A549 (cell line): ENCODE data around the gene NSMCE1. TPM values are rescaled to one million over a fixed set of nuclear protein-coding genes. Genes with fewer than 3 reads are reported as not detected.

ENCODE experiments used
- ATAC-seq, 2 experiments: fragments of 200-7000 bp in 1 of 2; fragments of >200 bp in 1 of 2; cut with Nextera tagmentation in 1 of 2; cut with Tn5 transposase in 1 of 2; 3 replicates each; pipeline versions ENCODE4 v1.8.0 to v1.9.1; 2018 to 2020; ENCODE audit warnings: mild to moderate bottlenecking in 1 of 2, moderate library complexity in 1 of 2
- CTCF ChIA-PET: fragments of 300-600 bp; sonication (Branson Sonifier 250); formaldehyde crosslinking; extraction: SDS; loops from one replicate; lab custom pipeline; 2021; ENCODE audit warnings: antibody characterized with exemption, inconsistent platforms; lab: Yijun Ruan, JAX
- POLR2A ChIA-PET: fragments of 350-600 bp; formaldehyde crosslinking; extraction: SDS; loops from one replicate; lab custom pipeline; 2021; ENCODE audit warnings: antibody characterized with exemption, inconsistent platforms; lab: Yijun Ruan, JAX
- DNase-seq, 2 experiments: peaks; one replicate each; pipeline versions ENCODE4 v3.0.0 to v3.0.0-alpha.2; 2011 to 2016; ENCODE audit warnings: low read depth in 1 of 2, low spot score in 1 of 2
- FAIRE-seq: peaks from 2 replicates; lab custom pipeline; 2011; peaks lifted over from hg19 to GRCh38; lab: Jason Lieb, UNC
- H3K27ac ChIP-seq, 2 experiments: fragments of >200 bp; sonication (Bioruptor Twin); formaldehyde crosslinking; 3 replicates each; pipeline ENCODE4 v1.5.1; 2016 to 2017
- H3K4me1 ChIP-seq: fragments of >200 bp; sonication (Bioruptor Twin); formaldehyde crosslinking; 3 replicates; pipeline ENCODE4 v1.6.1; 2016
- H3K4me2 ChIP-seq: fragments of >200 bp; sonication (Bioruptor Twin); formaldehyde crosslinking; 3 replicates; pipeline ENCODE4 v1.6.1; 2016
- H3K4me3 ChIP-seq: fragments of >200 bp; sonication (Bioruptor Twin); formaldehyde crosslinking; 3 replicates; pipeline ENCODE4 v1.5.1; 2016
- H3K9me3 ChIP-seq: fragments of >200 bp; sonication (Bioruptor Twin); formaldehyde crosslinking; 3 replicates; pipeline ENCODE4 v1.6.1; 2016
- EP300 ChIP-seq, 2 experiments: fragments of >200 bp; sonication (Bioruptor Twin); formaldehyde crosslinking; IDR thresholded peaks; 2 replicates in 1 of 2; 3 replicates in 1 of 2; pipeline ENCODE4 v1.6.1; 2016 to 2017
- FOSB ChIP-seq: fragments of 250-450 bp; sonication (Bioruptor Pico); IDR thresholded peaks from 2 replicates; pipeline ENCODE4 v1.5.0; 2020; ENCODE audit warnings: mild to moderate bottlenecking, moderate library complexity
- FOSL2 ChIP-seq, 2 experiments: fragments of 450-650 bp in 1 of 2; fragments of >200 bp in 1 of 2; sonication (Bioruptor Twin) in 1 of 2; formaldehyde crosslinking; IDR thresholded peaks; 2 replicates each; pipeline versions ENCODE4 v1.5.0 to v1.6.1; 2016 to 2020; ENCODE audit warnings: mild to moderate bottlenecking in 1 of 2, moderate library complexity in 1 of 2
- FOXS1 ChIP-seq: fragments of 250-450 bp; sonication (Bioruptor Pico); IDR thresholded peaks from 2 replicates; pipeline ENCODE4 v1.5.0; 2020; ENCODE audit warnings: mild to moderate bottlenecking, moderate library complexity
- HEYL ChIP-seq: fragments of 250-450 bp; sonication (Bioruptor Pico); IDR thresholded peaks from 2 replicates; pipeline ENCODE4 v1.8.0; 2021; ENCODE audit warnings: mild to moderate bottlenecking, moderate library complexity
- KDM1A ChIP-seq: fragments of 200-600 bp; sonication (generic); IDR thresholded peaks from 2 replicates; pipeline ENCODE4 v1.6.1; 2016; ENCODE audit warnings: low read depth, mild to moderate bottlenecking
- MAZ ChIP-seq: fragments of 150-350 bp; IDR thresholded peaks from 2 replicates; pipeline ENCODE4 v1.6.1; 2014; ENCODE audit warnings: antibody characterized with exemption, low read depth, low read length, borderline replicate concordance
- MYC ChIP-seq: IDR thresholded peaks from 2 replicates; pipeline ENCODE4 v1.6.1; 2012; ENCODE audit warnings: mild to moderate bottlenecking, inconsistent platforms, low read length, improper control_type of control experiment, borderline replicate concordance
- PHF8 ChIP-seq: fragments of 200-600 bp; sonication (generic); IDR thresholded peaks from 2 replicates; pipeline ENCODE4 v1.6.1; 2016; ENCODE audit warnings: low read depth, mild to moderate bottlenecking, antibody characterized with exemption, moderate library complexity, borderline replicate concordance
- RARB ChIP-seq: fragments of 250-450 bp; sonication (Bioruptor Pico); IDR thresholded peaks from 2 replicates; pipeline ENCODE4 v1.8.0; 2021; ENCODE audit warnings: mild to moderate bottlenecking, moderate library complexity
- TFCP2L1 ChIP-seq: fragments of 250-450 bp; sonication (Bioruptor Pico); IDR thresholded peaks from 2 replicates; pipeline ENCODE4 v1.5.0; 2021; ENCODE audit warnings: mild to moderate bottlenecking
- WGBS: methylation state at CpG from one replicate; pipeline ENCODE4 v1.1.6; 2017; ENCODE audit errors: missing lambda C conversion rate; 5-methylcytosine and 5-hydroxymethylcytosine counted together
- polyA plus RNA-seq, 4 experiments: library from polyadenylated mRNA; depleted of rRNA in 3 of 4; stranded (reverse); fragments of >200 nt; fragmentation: RNase III in 1 of 4; extraction: RNeasy Plus Mini Kit Qiagen cat#74134 plus additional on column Dnase treatment in 1 of 4; gene quantifications; 2 replicates in 3 of 4; 3 replicates in 1 of 4; pipeline ENCODE4 v1.2.3, GENCODE V29; 2011 to 2017
- TF ChIP-seq, protein P1 (sequence below): fragments of 250-450 bp; sonication (Bioruptor Pico); IDR thresholded peaks from 2 replicates; pipeline ENCODE4 v1.5.0; 2021; ENCODE audit warnings: mild to moderate bottlenecking, moderate library complexity, borderline replicate concordance
- TF ChIP-seq, protein P2 (sequence below): IDR thresholded peaks from 2 replicates; pipeline ENCODE4 v1.6.1; 2012; ENCODE audit warnings: low read depth, borderline replicate concordance
- TF ChIP-seq, protein P3 (sequence below): fragments of 250-450 bp; sonication (Bioruptor Pico); IDR thresholded peaks from 2 replicates; pipeline ENCODE4 v1.5.0; 2020; ENCODE audit warnings: low read depth, mild to moderate bottlenecking, moderate library complexity
- TF ChIP-seq, protein P4 (sequence below): IDR thresholded peaks from 2 replicates; pipeline ENCODE4 v1.6.1; 2012

NSMCE1 gene
- polyA plus RNA-seq, 2 of the 4 experiments (the other 2 are of a cell fraction), result 32.0 to 59.9 TPM

DNA sequence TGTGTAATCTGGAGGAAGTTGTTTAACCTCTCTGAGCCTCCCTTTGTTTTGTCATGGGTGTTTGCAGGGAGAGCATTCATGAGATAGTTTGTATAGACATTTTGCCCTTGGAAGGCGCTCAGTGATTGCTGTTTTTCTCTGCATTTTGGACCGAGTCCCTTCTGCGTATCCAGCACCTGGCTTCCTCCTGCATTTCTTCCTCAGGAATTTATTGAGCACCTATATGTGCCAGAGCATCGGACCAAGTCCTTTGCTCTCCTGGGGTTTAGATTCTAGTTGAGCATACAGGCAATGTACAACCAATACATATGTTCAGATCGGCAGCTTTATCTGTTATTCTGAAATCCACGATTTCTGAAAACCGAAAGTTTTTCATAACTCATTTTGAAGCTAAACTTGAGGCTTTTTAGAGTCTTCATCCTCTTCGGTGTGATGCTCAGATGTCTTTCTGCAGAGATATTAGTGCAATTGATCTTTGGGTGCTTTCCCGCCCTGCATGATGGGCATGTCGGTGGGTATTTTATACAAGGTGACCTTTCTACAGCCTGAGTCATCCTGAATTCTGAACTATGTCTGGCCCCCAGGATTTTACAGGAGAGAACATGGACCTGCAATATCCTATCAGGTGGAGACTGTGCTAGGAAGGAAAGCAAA, 49.3 kb upstream of the NSMCE1 start:
- CTCF ChIA-PET, result interaction anchor here (1.2 to 3.8 kb wide), 4 partner anchors 38 to 83 kb away, joined by 3 to 14 read pairs (median 12); no protein-coding TSS in a partner anchor
- no peak for TF ChIP-seq FOSL2 (IDR thresholded peaks at IDR 0.05)
- TF ChIP-seq FOSL2 (CRISPR knock-in tag; IDR thresholded peaks at IDR 0.05), result no peak
- TF ChIP-seq MYC, result no peak
- TF ChIP-seq, protein P1, sequence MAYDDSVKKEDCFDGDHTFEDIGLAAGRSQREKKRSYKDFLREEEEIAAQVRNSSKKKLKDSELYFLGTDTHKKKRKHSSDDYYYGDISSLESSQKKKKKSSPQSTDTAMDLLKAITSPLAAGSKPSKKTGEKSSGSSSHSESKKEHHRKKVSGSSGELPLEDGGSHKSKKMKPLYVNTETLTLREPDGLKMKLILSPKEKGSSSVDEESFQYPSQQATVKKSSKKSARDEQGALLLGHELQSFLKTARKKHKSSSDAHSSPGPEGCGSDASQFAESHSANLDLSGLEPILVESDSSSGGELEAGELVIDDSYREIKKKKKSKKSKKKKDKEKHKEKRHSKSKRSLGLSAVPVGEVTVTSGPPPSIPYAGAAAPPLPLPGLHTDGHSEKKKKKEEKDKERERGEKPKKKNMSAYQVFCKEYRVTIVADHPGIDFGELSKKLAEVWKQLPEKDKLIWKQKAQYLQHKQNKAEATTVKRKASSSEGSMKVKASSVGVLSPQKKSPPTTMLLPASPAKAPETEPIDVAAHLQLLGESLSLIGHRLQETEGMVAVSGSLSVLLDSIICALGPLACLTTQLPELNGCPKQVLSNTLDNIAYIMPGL (CRISPR knock-in tag), result no peak
- TF ChIP-seq, protein P2, sequence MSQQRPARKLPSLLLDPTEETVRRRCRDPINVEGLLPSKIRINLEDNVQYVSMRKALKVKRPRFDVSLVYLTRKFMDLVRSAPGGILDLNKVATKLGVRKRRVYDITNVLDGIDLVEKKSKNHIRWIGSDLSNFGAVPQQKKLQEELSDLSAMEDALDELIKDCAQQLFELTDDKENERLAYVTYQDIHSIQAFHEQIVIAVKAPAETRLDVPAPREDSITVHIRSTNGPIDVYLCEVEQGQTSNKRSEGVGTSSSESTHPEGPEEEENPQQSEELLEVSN, result no peak
- TF ChIP-seq FOXS1 (CRISPR knock-in tag), result no peak
- TF ChIP-seq RARB, result no peak
- peak; percentile 70; the same call in 1 of the 2 replicates for TF ChIP-seq KDM1A
- TF ChIP-seq, all 56 proteins: peak for 1
- H3K27ac ChIP-seq, result peak overlapping the region in 1 of 2 experiments; percentile 70; a peak in 2 of 6 replicates
- H3K4me1 ChIP-seq, result peaks cover 42% of the 10 kb centered on the region
- ATAC-seq (no peak), FAIRE-seq (no peak), DNase-seq (no peak)
- no peaks in the 10 kb centered on the region for H3K9me3 ChIP-seq
- WGBS, result 94% methylated on average over 10 of the region's 10 CpGs
- POLR2A ChIA-PET, result no interaction called here
- no peak overlapping the region for H3K4me2 ChIP-seq
- H3K4me3 ChIP-seq, result no peak overlapping the region

DNA sequence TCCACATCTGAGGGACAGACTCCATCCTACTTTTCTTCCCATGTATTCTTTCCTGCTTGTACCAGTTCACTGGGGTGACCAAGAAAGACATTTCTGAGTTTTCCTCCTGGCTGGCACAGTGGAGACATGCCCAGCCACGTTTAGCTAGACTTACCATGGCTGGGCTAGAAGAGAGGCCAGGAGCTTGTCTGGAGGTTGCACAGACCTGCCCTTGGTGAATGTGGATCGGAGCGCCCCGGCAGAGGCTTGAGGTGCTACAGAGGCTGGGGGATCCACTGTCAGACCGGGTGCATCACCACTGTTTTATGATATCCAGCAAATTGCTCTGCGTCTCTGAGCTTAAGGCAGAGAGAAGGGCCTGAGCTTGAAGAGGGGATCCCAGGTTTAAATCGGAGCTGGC, 48.7 kb upstream of the NSMCE1 start:
- Histone ChIP-seq H3K9me3 (no peaks in the 10 kb centered on the region), H3K27ac (peak overlapping the region in 1 of 2 experiments; percentile 70; a peak in 3 of 6 replicates), H3K4me3 (no peak overlapping the region), H3K4me1 (peaks cover 41% of the 10 kb centered on the region), H3K4me2 (no peak overlapping the region)
- FAIRE-seq (no peak), ATAC-seq (no peak), DNase-seq (no peak)
- ChIA-PET POLR2A (no interaction called here), CTCF (interaction anchor here (1.9 to 3.8 kb wide), 3 partner anchors 51 to 82 kb away, joined by 11 to 14 read pairs (median 12); no protein-coding TSS in a partner anchor)
- 71% methylated on average over 7 of the region's 7 CpGs for WGBS
- no peak for TF ChIP-seq TFCP2L1 (CRISPR knock-in tag)
- no peak for TF ChIP-seq MAZ
- TF ChIP-seq FOXS1 (CRISPR knock-in tag), result no peak
- no peak for TF ChIP-seq EP300 (IDR thresholded peaks at IDR 0.05)
- TF ChIP-seq HEYL (CRISPR knock-in tag), result no peak
- TF ChIP-seq, protein P3, sequence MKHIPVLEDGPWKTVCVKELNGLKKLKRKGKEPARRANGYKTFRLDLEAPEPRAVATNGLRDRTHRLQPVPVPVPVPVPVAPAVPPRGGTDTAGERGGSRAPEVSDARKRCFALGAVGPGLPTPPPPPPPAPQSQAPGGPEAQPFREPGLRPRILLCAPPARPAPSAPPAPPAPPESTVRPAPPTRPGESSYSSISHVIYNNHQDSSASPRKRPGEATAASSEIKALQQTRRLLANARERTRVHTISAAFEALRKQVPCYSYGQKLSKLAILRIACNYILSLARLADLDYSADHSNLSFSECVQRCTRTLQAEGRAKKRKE (CRISPR knock-in tag), result no peak
- no peak for TF ChIP-seq RARB
- TF ChIP-seq MYC, result no peak
- no peak for TF ChIP-seq FOSB (CRISPR knock-in tag)
- TF ChIP-seq PHF8, result no peak
- TF ChIP-seq, protein P4, sequence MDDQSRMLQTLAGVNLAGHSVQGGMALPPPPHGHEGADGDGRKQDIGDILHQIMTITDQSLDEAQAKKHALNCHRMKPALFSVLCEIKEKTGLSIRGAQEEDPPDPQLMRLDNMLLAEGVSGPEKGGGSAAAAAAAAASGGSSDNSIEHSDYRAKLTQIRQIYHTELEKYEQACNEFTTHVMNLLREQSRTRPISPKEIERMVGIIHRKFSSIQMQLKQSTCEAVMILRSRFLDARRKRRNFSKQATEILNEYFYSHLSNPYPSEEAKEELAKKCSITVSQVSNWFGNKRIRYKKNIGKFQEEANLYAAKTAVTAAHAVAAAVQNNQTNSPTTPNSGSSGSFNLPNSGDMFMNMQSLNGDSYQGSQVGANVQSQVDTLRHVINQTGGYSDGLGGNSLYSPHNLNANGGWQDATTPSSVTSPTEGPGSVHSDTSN, result no peak
